ENCODE measurements around the gene ANKEF1.

The ANKEF1 gene

DNA sequence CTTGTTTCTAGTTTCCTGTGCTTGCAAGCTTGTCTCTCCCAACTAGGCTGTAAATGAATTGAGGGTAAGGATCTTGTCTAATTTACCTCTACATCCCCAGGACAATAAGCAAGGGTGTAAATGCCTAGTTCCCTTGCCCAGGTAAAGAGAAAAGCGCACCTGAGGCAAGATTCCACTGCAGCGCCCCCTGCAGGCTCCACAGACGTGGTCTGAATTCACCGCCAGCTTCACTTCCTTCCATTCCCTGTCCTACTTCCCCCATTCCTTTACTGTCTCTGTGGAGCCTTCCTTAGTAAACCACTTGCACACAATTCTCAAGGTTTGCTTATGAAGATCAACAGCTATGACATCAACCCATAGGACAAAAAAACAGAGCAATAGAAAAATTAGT lies 42.3 kb downstream of the ANKEF1 start:
- H3K4me3 ChIP-seq (replicated peaks; ENCODE audit: low read depth, low read length): no peak overlapping the region
- H3K27me3 ChIP-seq (replicated peaks; ENCODE audit: control insufficient read depth, insufficient read depth, low read length): no peaks in the 10 kb centered on the region; the same call in 1 of the 2 replicates
- TF ChIP-seq, protein P1, sequence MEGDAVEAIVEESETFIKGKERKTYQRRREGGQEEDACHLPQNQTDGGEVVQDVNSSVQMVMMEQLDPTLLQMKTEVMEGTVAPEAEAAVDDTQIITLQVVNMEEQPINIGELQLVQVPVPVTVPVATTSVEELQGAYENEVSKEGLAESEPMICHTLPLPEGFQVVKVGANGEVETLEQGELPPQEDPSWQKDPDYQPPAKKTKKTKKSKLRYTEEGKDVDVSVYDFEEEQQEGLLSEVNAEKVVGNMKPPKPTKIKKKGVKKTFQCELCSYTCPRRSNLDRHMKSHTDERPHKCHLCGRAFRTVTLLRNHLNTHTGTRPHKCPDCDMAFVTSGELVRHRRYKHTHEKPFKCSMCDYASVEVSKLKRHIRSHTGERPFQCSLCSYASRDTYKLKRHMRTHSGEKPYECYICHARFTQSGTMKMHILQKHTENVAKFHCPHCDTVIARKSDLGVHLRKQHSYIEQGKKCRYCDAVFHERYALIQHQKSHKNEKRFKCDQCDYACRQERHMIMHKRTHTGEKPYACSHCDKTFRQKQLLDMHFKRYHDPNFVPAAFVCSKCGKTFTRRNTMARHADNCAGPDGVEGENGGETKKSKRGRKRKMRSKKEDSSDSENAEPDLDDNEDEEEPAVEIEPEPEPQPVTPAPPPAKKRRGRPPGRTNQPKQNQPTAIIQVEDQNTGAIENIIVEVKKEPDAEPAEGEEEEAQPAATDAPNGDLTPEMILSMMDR (IDR thresholded peaks at IDR 0.05; ENCODE audit: insufficient read depth, low read length, poor library complexity, severe bottlenecking): peak; percentile 60
- no peak for DNase-seq (ENCODE audit: extremely low read depth, insufficient read length)
- no peaks in the 10 kb centered on the region for H3K36me3 ChIP-seq (ENCODE audit: control insufficient read depth, insufficient read depth, low read length)

DNA sequence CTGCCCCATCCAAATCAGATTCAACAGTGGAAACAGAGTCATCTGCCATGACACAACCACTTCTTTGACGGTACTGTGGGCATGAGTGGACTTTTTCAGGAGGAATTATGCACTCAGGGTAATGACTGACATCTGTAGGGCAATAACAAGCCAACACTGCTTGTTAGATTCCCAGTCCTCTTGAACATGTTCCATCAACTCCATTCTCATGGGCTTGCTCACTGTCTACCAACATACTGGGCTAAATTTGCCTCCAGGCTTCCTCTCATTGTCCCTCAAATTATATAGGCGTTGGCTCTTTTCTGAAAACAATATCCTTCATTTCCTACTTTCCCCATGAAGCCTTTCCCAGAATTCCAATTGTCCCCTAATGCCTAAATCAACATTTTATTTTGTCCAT lies 43.1 kb downstream of the ANKEF1 start:
- TF ChIP-seq, protein P1 (IDR thresholded peaks at IDR 0.05; ENCODE audit: insufficient read depth, low read length, poor library complexity, severe bottlenecking): no peak
- no peak for DNase-seq (ENCODE audit: extremely low read depth, insufficient read length)
- no peak overlapping the region for H3K4me3 ChIP-seq (replicated peaks; ENCODE audit: low read depth, low read length)
- no peaks in the 10 kb centered on the region; the same call in 1 of the 2 replicates for H3K27me3 ChIP-seq (replicated peaks; ENCODE audit: control insufficient read depth, insufficient read depth, low read length)
- no peaks in the 10 kb centered on the region for H3K36me3 ChIP-seq (ENCODE audit: control insufficient read depth, insufficient read depth, low read length)

DNA sequence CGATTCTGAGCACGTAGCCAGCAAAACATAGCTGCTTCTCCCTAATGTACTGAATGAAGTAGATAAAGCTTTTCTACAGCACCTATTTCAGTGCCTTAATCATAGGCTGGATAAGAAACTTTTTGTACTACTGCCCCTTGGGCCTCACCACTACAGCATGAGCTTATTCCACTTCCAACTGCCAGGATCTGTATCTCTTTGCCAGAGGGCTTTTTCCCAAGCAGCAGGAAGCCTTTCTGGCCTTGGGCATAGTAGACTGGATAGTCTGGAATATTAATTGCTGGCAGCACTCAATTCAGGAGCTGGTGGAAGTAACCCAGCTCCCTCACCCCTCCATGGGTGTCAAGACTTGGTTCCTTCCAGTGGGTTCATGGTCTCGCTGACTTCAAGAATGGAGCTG lies 43.6 kb downstream of the ANKEF1 start:
- DNase-seq (ENCODE audit: extremely low read depth, insufficient read length): no peak
- H3K27me3 ChIP-seq (replicated peaks; ENCODE audit: control insufficient read depth, insufficient read depth, low read length): no peaks in the 10 kb centered on the region; the same call in 1 of the 2 replicates
- TF ChIP-seq, protein P1 (IDR thresholded peaks at IDR 0.05; ENCODE audit: insufficient read depth, low read length, poor library complexity, severe bottlenecking): no peak
- no peaks in the 10 kb centered on the region for H3K36me3 ChIP-seq (ENCODE audit: control insufficient read depth, insufficient read depth, low read length)
- no peak overlapping the region for H3K4me3 ChIP-seq (replicated peaks; ENCODE audit: low read depth, low read length)

DNA sequence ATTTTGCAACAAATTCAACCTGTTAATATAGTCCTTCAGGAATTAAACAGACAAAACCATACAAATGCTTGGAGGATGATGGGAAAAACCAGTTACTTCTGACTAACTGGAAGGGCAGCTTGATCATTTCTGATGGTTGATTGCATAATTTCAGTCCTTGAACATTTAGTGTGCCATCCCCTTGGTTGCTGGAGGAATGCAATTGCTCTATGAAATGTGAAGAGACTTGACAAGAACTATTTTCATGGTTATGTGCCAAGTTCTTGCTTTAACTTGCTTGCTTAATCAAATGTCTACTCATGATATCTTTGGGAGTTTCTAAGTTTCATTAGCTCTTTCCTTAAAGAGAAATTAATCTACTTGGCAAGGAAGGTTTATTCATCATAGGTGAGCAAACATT lies 45.2 kb downstream of the ANKEF1 start:
- TF ChIP-seq, protein P1 (IDR thresholded peaks at IDR 0.05; ENCODE audit: insufficient read depth, low read length, poor library complexity, severe bottlenecking): no peak
- no peak for DNase-seq (ENCODE audit: extremely low read depth, insufficient read length)
- H3K27me3 ChIP-seq (replicated peaks; ENCODE audit: control insufficient read depth, insufficient read depth, low read length): no peaks in the 10 kb centered on the region; the same call in 1 of the 2 replicates

DNA sequence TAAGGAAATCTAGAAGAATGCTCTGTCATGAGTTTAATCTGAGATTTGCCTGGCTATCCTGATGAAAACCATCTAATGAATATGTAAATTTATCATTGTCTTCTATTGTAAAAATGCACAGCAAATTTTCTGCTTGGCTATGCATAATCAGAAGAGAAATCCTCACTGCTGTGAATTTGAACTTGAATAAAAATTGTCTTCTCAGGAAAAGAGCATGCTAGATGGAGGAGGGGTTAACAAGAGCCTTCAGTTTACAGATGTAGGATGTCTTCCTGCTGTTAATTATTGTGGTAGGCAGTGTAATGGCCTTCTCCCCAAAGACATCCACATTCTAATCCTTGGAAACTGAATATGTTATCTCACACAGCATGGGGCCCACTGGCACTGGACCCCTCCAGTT lies 45.8 kb downstream of the ANKEF1 start:
- H3K4me3 ChIP-seq (replicated peaks; ENCODE audit: low read depth, low read length): no peak overlapping the region
- no peak for DNase-seq (ENCODE audit: extremely low read depth, insufficient read length)
- H3K27me3 ChIP-seq (replicated peaks; ENCODE audit: control insufficient read depth, insufficient read depth, low read length): no peaks in the 10 kb centered on the region; the same call in 1 of the 2 replicates
- H3K36me3 ChIP-seq (ENCODE audit: control insufficient read depth, insufficient read depth, low read length): no peaks in the 10 kb centered on the region
- TF ChIP-seq, protein P1 (IDR thresholded peaks at IDR 0.05; ENCODE audit: insufficient read depth, low read length, poor library complexity, severe bottlenecking): no peak

More for the DNA sequence above, 45.2 kb downstream of the ANKEF1 start:
- H3K4me3 ChIP-seq (replicated peaks; ENCODE audit: low read depth, low read length): no peak overlapping the region
- no peaks in the 10 kb centered on the region for H3K36me3 ChIP-seq (ENCODE audit: control insufficient read depth, insufficient read depth, low read length)

Data from GM06990 (cell line).